Calu3 (cell line): ENCODE results near the gene NEO1. TPM values are rescaled to one million over a fixed set of nuclear protein-coding genes. Genes with fewer than 3 reads are reported as not detected.

ENCODE experiments used
- BruUV-seq: library from RNA; stranded (reverse); fragments of 400-500 nt; replicated peaks from 2 replicates; lab custom pipeline; 2021; lab: Mats Ljungman, UMichigan
- CTCF ChIA-PET: fragments of 300-600 bp; sonication (Branson Sonifier 250); formaldehyde crosslinking; loops from one replicate; lab custom pipeline; 2022; ENCODE audit warnings: antibody characterized with exemption; lab: Charles Lee
- DNase-seq: peaks from one replicate; pipeline ENCODE4 v3.0.0; 2022
- H3K27ac Mint-ChIP-seq: one replicate; pipeline ENCODE4 v1.8.0; 2022; ENCODE audit warnings: mixed read lengths; ENCODE audit not compliant: unreplicated experiment
- H3K27me3 Mint-ChIP-seq: one replicate; pipeline ENCODE4 v1.8.0; 2022; ENCODE audit warnings: mixed read lengths; ENCODE audit not compliant: unreplicated experiment
- H3K36me3 Mint-ChIP-seq: one replicate; pipeline ENCODE4 v1.8.0; 2022; ENCODE audit warnings: mild to moderate bottlenecking, moderate library complexity, mixed read lengths; ENCODE audit not compliant: insufficient read depth, unreplicated experiment
- H3K4me1 Mint-ChIP-seq: one replicate; pipeline ENCODE4 v1.8.0; 2022; ENCODE audit warnings: mild to moderate bottlenecking, low read depth, mixed read lengths; ENCODE audit not compliant: unreplicated experiment
- H3K4me3 Mint-ChIP-seq: one replicate; pipeline ENCODE4 v1.8.0; 2022; ENCODE audit warnings: mild to moderate bottlenecking, low read depth, moderate library complexity, mixed read lengths; ENCODE audit not compliant: unreplicated experiment
- H3K9me3 Mint-ChIP-seq: one replicate; pipeline ENCODE4 v1.8.0; 2022; ENCODE audit warnings: low read depth, mixed read lengths; ENCODE audit not compliant: unreplicated experiment
- intact Hi-C: fragments of 100-400 bp; cut with micrococcal nuclease; formaldehyde crosslinking; loops from one replicate; pipeline ENCODE4 v1.10.0; 2022; ENCODE audit not compliant: unreplicated experiment
- total RNA-seq: library from RNA; stranded (reverse); gene quantifications from 2 replicates; pipeline ENCODE4 v1.2.3, GENCODE V29; 2022
- TF ChIP-seq, protein P1 (sequence below): fragments of 200-600 bp; IDR thresholded peaks from one replicate; pipeline ENCODE4 v1.8.0; 2022; ENCODE audit warnings: antibody characterized with exemption; ENCODE audit not compliant: unreplicated experiment

Gene NEO1
- total RNA-seq, 1 experiment from 2014 or later: 20.4 TPM

DNA sequence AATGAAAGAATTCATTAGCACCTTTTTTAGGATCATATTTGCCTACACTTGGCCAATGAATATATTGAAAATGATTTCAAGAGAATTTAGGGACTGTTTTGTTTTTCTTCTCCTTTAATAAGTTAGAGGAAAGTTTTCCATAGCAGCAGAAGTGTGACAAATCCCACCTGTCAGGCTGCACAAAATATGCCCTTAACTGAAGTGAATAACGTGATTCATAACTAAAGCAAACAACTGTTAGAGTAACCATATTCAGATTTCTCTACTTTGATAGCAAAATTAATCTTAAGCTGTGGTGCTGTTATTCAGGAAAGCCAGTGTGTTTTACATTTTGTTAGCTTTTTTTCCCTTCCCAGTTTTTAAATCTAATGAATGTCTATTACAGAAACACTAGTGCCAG lies 195.1 kb downstream of the NEO1 start:
- no peaks in the 10 kb centered on the region for H3K27me3 Mint-ChIP-seq
- intact Hi-C loops: no loop called here

DNA sequence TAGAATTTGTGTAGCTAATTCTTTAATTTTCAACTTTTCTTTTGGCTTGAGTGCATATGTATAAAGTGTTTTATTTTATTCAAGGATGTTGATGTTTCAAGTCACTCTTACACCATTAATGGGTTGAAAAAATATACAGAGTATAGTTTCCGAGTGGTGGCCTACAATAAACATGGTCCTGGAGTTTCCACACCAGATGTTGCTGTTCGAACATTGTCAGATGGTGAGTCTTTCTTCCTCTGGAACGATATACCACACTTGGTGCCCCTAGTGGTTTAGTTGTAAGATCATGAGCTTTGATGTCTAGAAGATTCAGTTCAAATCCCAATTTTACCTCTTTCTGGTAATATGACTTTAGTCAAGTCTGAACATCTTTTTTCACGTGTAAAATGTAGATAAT lies 197.2 kb downstream of the NEO1 start:
- intact Hi-C loops: no loop called here
- TF ChIP-seq, protein P1, sequence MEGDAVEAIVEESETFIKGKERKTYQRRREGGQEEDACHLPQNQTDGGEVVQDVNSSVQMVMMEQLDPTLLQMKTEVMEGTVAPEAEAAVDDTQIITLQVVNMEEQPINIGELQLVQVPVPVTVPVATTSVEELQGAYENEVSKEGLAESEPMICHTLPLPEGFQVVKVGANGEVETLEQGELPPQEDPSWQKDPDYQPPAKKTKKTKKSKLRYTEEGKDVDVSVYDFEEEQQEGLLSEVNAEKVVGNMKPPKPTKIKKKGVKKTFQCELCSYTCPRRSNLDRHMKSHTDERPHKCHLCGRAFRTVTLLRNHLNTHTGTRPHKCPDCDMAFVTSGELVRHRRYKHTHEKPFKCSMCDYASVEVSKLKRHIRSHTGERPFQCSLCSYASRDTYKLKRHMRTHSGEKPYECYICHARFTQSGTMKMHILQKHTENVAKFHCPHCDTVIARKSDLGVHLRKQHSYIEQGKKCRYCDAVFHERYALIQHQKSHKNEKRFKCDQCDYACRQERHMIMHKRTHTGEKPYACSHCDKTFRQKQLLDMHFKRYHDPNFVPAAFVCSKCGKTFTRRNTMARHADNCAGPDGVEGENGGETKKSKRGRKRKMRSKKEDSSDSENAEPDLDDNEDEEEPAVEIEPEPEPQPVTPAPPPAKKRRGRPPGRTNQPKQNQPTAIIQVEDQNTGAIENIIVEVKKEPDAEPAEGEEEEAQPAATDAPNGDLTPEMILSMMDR: no peak
- H3K4me3 Mint-ChIP-seq: no peak overlapping the region
- no peaks in the 10 kb centered on the region for H3K36me3 Mint-ChIP-seq
- DNase-seq: no peak
- no peak overlapping the region for H3K27ac Mint-ChIP-seq
- H3K27me3 Mint-ChIP-seq: no peaks in the 10 kb centered on the region
- CTCF ChIA-PET: interaction anchor here (1.1 kb wide), 1 partner anchor 8 kb away, joined by 4 read pairs; no protein-coding TSS in a partner anchor
- H3K4me1 Mint-ChIP-seq: no peaks in the 10 kb centered on the region
- BruUV-seq: no TSS peak
- no peaks in the 10 kb centered on the region for H3K9me3 Mint-ChIP-seq

More for the DNA sequence above, 195.1 kb downstream of the NEO1 start:
- no peak overlapping the region for H3K4me3 Mint-ChIP-seq
- H3K36me3 Mint-ChIP-seq: no peaks in the 10 kb centered on the region
- no peak for DNase-seq
- H3K9me3 Mint-ChIP-seq: no peaks in the 10 kb centered on the region
- H3K27ac Mint-ChIP-seq: no peak overlapping the region
- CTCF ChIA-PET: no interaction called here
- H3K4me1 Mint-ChIP-seq: no peaks in the 10 kb centered on the region
- BruUV-seq: no TSS peak
- TF ChIP-seq, protein P1: no peak

DNA sequence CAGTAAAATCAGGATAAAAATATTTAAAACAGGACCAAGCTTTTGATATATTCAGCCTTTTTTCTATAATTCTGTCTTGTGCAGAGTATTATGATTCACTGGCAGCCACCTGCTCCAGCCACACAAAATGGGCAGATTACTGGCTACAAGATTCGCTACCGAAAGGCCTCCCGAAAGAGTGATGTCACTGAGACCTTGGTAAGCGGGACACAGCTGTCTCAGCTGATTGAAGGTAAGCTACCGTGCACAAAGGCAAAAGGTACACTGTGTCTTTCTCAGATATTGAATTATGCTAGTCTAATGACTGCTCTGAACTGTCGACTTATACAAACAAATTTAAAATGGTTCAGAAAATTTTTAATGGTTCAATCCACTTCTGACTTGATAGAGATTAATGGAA lies 202.3 kb downstream of the NEO1 start:
- DNase-seq: no peak
- no peaks in the 10 kb centered on the region for H3K36me3 Mint-ChIP-seq
- BruUV-seq: no TSS peak
- H3K9me3 Mint-ChIP-seq: no peaks in the 10 kb centered on the region
- intact Hi-C loops: no loop called here
- H3K27ac Mint-ChIP-seq: no peak overlapping the region
- H3K4me3 Mint-ChIP-seq: no peak overlapping the region
- no peaks in the 10 kb centered on the region for H3K27me3 Mint-ChIP-seq
- CTCF ChIA-PET: interaction anchor here (0.9 kb wide), 1 partner anchor 560 kb away, joined by 3 read pairs; no protein-coding TSS in a partner anchor
- TF ChIP-seq, protein P1: no peak
- no peaks in the 10 kb centered on the region for H3K4me1 Mint-ChIP-seq

DNA sequence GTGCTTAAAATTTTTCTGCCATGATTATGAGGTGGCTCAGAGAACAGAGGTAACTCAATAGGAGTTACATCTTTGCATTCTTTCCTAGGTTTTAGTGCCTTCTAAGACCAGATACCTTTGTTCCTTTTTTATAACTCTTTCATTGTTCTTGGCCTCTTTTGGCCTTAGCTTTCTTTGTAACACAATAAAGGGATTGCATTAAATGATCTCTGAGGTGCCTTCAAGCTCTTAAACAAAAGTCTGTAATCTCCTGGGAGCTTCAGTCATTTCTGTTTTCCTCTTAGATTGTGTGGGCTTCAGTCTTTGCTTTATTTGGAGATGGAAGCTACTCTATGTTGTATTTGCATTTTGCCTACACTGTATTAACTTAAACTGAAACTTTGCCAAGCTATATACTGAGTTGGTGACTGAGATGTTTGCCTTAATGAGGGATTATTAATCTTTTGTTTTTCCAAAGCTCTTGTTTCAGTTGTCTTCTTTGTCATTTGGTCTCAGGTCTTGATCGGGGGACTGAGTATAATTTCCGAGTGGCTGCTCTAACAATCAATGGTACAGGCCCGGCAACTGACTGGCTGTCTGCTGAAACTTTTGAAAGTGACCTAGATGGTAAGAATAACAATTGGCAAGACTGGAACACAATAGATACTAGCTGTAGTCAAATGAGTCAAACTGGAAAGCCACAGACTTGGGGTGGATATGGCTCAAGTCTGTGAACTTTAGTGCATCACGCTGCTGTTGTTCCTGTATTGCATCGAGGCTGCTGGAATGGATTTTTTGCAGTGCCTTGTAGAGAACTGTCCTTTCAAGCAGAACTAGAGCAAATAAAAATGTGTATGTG lies 206.2 kb downstream of the NEO1 start:
- CTCF ChIA-PET: no interaction called here
- intact Hi-C loops: no loop called here
- Mint-ChIP-seq H3K9me3 (no peaks in the 10 kb centered on the region), H3K27me3 (no peaks in the 10 kb centered on the region), H3K4me3 (no peak overlapping the region), H3K4me1 (no peaks in the 10 kb centered on the region), H3K36me3 (no peaks in the 10 kb centered on the region), H3K27ac (no peak overlapping the region)
- TF ChIP-seq, protein P1: no peak
- no peak for DNase-seq
- BruUV-seq: no TSS peak
